Spleen (tissue), 7 donors: ENCODE measurements around the gene GRIK5.
A peak's percentile ranks its signal among the peaks of the same experiment; 100 is the strongest.

Source experiments
- POLR2A ChIP-seq, 3 donors: fragments of 450-650 bp; IDR thresholded peaks; one replicate each; pipeline ENCODE4 v1.5.1; 2017; ENCODE audit warnings: antibody characterized with exemption in 3 of 3, mild to moderate bottlenecking in 1 of 3
- POLR2AphosphoS5 ChIP-seq, 3 donors: sonication (generic); formaldehyde crosslinking; IDR thresholded peaks; one replicate each; pipeline ENCODE4 v1.5.1; 2017; ENCODE audit warnings: antibody characterized with exemption in 3 of 3
- TF ChIP-seq, protein P1 (sequence below), 11 experiments: fragments of 200-600 bp in 7 of 11; fragments of 450-650 bp in 4 of 11; sonication (generic) in 4 of 11; IDR thresholded peaks in 8 of 11; conservative IDR thresholded peaks in 3 of 11; 1 replicate in 7 of 11; 2 replicates in 4 of 11; pipeline versions ENCODE4 v1.4.0 to v1.8.0; 2016 to 2021; ENCODE audit warnings: antibody characterized with exemption in 11 of 11, inconsistent platforms in 4 of 11, mild to moderate bottlenecking in 1 of 11
- donor health status: DM: no; HTN: no; CAD: no; lungs with moderate emphysema.
- donor health status: DM: no; HTN: no; CAD: no.
- donor health status: DM: no; HTN: no; CAD: no.

DNA sequence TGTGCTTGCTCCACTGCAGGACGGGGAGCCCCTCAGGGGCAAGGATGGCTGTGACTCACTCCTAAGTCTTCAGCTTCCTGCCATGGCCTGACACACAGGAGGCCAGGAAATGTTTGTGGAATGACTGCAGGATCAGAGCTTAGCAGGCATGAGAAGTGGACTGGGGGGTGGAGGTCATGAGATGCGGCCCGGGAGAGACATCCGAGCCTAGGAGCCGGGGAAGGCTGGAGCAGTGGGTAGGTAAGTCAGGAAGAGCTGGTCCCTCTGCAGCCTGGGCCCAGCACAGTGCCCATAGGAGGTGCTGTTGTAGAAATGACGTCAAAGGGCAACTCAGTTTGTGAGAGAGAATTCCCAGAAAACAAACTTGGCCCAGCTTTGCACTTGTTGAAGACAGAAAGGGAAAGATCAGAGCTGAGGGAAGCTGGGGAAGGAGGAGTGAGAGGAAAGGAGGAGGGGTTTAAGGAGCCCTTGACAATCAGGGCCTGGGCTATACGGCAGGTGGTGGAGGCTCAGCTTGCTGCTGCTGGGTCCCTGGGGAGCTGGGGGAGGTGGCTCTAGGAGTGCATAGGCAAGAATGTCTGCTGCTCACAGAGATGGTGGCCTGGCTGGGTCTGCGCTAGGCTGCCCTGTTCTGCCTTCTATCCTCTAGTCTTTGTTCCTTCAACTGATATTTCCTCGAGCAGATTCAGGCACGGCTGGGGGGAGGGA is 43.8 kb upstream of the GRIK5 start:
- TF ChIP-seq, protein P1, sequence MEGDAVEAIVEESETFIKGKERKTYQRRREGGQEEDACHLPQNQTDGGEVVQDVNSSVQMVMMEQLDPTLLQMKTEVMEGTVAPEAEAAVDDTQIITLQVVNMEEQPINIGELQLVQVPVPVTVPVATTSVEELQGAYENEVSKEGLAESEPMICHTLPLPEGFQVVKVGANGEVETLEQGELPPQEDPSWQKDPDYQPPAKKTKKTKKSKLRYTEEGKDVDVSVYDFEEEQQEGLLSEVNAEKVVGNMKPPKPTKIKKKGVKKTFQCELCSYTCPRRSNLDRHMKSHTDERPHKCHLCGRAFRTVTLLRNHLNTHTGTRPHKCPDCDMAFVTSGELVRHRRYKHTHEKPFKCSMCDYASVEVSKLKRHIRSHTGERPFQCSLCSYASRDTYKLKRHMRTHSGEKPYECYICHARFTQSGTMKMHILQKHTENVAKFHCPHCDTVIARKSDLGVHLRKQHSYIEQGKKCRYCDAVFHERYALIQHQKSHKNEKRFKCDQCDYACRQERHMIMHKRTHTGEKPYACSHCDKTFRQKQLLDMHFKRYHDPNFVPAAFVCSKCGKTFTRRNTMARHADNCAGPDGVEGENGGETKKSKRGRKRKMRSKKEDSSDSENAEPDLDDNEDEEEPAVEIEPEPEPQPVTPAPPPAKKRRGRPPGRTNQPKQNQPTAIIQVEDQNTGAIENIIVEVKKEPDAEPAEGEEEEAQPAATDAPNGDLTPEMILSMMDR (IDR thresholded peaks at IDR 0.05 in 8 of 11, conservative IDR thresholded peaks at IDR 0.05 in 3 of 11): peak in 2 of 11 experiments; percentile 6 to 13
- TF ChIP-seq POLR2A (IDR thresholded peaks at IDR 0.05): no peak
- TF ChIP-seq POLR2AphosphoS5 (IDR thresholded peaks at IDR 0.05): peak in 2 of 3 donors; percentile 35 to 53
